HFF-Myc (cell line): ENCODE data around the gene TPM2.
"Not testable (repeated sequence)": the region's sequence is repeated elsewhere in the genome, so short reads cannot be mapped to it uniquely, and the experiment has no call there.

Experiments
- DNase-seq: peaks from one replicate; pipeline ENCODE4 v3.0.0-alpha.2; 2011; ENCODE audit warnings: low read depth; ENCODE audit errors: extremely low read depth
- H3K4me3 ChIP-seq: replicated peaks from 2 replicates; pipeline ENCODE4 v1.5.1; 2011; ENCODE audit warnings: low read depth, mild to moderate bottlenecking, control low read depth, low read length
- TF ChIP-seq, protein P1 (sequence below): IDR thresholded peaks from 2 replicates; pipeline ENCODE4 v1.5.1; 2012; ENCODE audit warnings: mild to moderate bottlenecking, low read depth, low read length, control low read depth; ENCODE audit errors: missing control alignments

TPM2 gene

DNA sequence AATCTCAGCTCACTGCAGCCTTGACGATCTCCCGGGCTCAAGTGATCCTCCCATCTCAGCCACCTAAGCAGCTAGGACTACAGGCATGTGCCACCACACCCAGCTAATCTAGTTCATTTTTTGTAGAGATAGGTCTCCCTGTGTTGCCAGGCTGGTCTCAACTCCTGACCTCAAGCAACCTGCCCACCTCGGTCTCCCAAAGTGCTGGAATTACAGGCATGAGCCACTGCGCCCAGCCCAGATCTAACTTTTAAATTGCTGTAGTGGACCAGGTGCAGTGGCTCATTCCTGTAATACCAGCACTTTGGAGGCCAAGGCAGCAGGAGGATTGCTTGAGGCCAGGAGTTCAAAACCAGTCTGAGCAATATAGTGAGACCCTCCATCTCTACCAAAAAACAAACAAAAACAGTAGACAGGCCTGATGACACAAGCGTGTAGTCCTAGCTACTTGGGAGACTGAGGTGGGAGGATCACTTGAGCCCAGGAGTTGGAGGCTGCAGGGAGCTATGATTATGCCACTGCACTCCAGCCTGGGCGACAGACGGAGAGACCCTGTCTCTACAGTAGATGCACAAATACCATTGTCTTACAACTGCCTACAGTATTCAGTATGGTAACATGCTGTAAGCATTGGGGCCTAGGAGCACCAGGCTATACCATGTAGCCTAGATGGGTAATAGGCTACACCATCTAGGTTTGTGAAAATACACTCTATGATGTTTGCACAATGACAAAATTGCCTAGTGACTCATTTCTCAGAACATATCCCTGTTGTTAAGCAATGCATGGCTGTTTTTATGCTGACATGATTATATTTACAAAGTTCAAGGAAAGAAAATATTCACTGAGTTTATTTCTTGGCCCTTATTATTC is 37.5 kb downstream of the TPM2 start:
- TF ChIP-seq, protein P1, sequence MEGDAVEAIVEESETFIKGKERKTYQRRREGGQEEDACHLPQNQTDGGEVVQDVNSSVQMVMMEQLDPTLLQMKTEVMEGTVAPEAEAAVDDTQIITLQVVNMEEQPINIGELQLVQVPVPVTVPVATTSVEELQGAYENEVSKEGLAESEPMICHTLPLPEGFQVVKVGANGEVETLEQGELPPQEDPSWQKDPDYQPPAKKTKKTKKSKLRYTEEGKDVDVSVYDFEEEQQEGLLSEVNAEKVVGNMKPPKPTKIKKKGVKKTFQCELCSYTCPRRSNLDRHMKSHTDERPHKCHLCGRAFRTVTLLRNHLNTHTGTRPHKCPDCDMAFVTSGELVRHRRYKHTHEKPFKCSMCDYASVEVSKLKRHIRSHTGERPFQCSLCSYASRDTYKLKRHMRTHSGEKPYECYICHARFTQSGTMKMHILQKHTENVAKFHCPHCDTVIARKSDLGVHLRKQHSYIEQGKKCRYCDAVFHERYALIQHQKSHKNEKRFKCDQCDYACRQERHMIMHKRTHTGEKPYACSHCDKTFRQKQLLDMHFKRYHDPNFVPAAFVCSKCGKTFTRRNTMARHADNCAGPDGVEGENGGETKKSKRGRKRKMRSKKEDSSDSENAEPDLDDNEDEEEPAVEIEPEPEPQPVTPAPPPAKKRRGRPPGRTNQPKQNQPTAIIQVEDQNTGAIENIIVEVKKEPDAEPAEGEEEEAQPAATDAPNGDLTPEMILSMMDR, result no peak
- H3K4me3 ChIP-seq, result no peak overlapping the region
- no peak for DNase-seq

DNA sequence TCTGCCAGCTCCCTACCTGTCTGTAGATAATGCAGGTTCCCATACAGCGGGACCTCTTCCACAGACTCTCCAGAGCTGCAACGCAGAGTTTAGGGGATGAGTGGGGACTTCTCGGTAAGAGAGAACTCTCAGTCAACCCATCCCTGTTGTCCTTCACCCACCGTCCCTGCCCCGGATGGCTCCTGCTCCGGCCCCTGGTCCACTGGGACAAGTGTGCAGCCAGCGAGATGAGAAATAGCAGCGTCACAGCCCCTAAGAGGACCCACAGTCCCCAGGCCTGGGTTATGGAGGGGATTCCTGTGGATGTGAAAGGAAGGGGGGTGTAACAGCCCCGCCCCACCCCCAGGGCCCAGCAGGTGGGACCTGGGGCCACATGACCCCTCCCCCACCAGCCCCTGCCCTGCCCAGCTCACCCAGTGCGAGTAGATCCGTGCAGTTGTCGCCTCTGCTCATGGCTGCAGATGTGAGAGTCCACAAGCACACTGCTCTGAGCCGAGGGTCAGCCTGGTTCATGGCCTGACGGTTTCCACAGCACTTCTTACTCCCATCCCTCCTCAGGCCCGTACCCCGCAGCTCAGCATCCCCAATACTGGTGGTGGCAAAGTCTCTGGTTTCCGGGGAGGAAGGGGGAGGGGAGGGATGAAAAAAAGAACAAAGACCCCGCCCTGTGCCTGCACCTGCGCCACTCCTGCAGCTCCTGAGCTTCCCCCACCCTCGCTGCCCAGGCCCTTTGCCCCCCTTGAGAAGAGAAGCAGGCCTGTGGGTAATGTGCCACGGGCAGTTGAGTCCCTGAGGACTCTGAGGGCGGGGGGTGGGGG is 39.2 kb downstream of the TPM2 start, which contains the start of gene SIT1:
TSS of gene SIT1 (minus strand) at position 591 of the 818 bp plus-strand sequence. CDS start at position 513, 78 bp downstream.
- DNase-seq, result no peak
- no peak within 1 kb of the TSS for H3K4me3 ChIP-seq
- TF ChIP-seq, protein P1, result no peak

DNA sequence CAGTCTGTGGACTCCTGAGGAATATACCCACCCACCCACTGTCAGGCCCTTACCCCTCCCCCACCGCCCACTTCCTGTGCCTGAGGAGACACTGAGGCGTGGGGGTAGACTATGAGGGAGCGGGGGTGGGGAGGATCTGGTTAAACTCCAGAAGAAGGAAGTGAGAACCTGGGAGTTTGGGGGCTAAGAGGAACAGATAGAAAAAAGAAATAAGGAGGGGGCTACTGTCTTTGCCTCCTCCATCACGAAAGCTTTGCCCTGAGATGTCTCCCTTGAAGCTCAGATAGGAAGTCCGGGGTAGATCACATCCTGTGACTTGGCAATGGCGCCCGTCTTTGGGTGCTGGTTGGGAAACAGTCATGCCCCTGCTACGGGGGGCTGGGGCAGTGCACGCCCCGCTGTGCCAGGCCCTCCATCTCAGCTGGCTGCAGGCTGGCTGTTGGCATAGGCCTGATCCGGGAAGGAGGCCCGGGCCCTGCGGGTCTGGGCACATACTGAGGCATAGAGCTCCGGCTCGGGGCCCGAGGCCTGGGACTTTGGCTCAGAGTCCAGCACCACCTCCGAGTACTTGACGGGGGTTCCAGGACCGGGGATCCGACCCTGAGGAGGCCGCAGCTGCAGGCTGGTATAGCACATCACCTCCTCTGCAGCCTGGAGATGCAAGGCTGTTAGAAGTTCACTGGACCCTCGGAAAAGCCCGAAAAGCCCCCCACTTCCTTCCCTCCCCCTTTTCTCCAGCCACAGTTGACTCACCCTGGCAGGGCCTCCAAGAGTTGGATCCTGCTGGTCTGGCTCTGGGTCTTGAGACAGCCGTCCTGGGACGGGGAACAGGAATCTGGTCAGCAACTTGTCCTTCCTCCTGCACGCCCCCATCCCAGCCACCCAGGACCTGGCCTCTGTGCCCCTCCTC is 40.0 kb downstream of the TPM2 start:
- DNase-seq, result no peak
- H3K4me3 ChIP-seq, result no peak overlapping the region
- TF ChIP-seq, protein P1, result no peak

GRCh38 chr9:35646533-35647265 is 43.0 kb downstream of the TPM2 start:
- DNase-seq, result peak; percentile 50
- peak overlapping the region; percentile 54 for H3K4me3 ChIP-seq
- TF ChIP-seq, protein P1, result peak; percentile 85

DNA sequence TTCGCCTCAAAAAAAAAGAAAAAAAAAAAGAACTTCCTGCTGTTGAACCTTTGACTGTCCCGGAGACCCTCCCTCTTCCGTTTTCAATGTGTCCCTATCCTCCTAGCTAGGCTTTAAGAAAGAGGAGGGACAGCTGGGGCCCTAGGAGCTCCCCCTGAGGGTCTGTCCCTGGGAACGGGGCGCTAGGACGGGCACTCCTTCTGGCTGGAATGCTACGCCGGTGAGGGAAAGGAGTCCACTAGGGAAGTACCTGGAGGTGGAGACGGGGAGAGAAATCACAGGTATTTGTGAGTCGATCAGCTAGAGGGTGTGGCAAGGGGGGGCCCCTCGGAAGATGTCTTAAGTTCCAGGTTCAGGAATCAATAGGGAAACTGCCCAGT is 43.6 kb downstream of the TPM2 start:
- H3K4me3 ChIP-seq, result peak overlapping the region; percentile 54
- DNase-seq, result no peak
- TF ChIP-seq, protein P1, result no peak

DNA sequence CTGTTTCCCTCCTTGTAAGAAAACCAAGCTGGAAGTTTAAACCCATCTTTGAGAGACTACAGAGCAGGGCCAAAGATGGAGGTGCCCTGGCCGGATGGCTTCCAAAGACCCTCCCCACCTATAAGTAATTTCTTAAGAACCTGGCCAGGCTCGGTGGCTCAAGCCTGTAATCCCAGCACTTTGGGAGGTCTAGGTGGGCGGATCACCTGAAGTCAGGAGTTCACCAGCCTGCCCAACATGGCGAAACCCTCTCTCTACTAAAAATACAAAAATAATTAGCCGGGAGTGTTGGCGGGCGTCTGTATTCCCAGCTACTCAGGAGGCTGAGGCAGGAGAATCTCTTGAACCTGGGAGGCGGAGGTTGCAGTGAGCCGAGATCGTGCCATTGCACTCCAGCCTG is 44.0 kb downstream of the TPM2 start:
- DNase-seq, result not testable (repeated sequence)
- peak overlapping the region; percentile 54 for H3K4me3 ChIP-seq
